ENCODE results near the gene ITPR1. TPM values are rescaled to one million over a fixed set of nuclear protein-coding genes. Genes with fewer than 3 reads are reported as not detected.

ITPR1 gene
- total and polyA plus RNA-seq, 4 experiments from 2014 or later: 6.1 to 72.8 (median 44.2) TPM

GRCh38 chr3:4532535-4533112 is 39.5 kb downstream of the ITPR1 start:
- no peaks in the 10 kb centered on the region for H3K4me1 ChIP-seq (ENCODE audit: insufficient read depth, low read length)
- no peak overlapping the region for H3K4me3 ChIP-seq (ENCODE audit: low read length in 2 of 2)
- CTCF ChIA-PET (ENCODE audit: partially characterized antibody): no interaction called here
- DNase-seq: no peak
- no peaks in the 10 kb centered on the region for H3K9me3 ChIP-seq (ENCODE audit: control insufficient read depth in 1 of 2, low read length in 2 of 2)
- no peaks in the 10 kb centered on the region for H3K27me3 ChIP-seq (ENCODE audit: insufficient read depth, low read length)
- H3K27ac Mint-ChIP-seq: no peak overlapping the region
- H3K27me3 Mint-ChIP-seq: no peaks in the 10 kb centered on the region
- H3K27ac ChIP-seq (ENCODE audit: low read depth, low read length): no peak overlapping the region
- H3K4me3 Mint-ChIP-seq: no peak overlapping the region
- peaks cover 8 to 51% (median 13%) of the 10 kb centered on the region in 4 donors for H3K4me1 Mint-ChIP-seq
- intact Hi-C loops (cut with micrococcal nuclease): no loop called here
- H3K9me3 Mint-ChIP-seq: peaks cover 0 to 8% (median 3%) of the 10 kb centered on the region in 8 donors
- H3K36me3 Mint-ChIP-seq: peaks cover 8 to 24% of the 10 kb centered on the region in 2 donors
- H3K36me3 ChIP-seq (ENCODE audit: insufficient read depth, low read length): no peaks in the 10 kb centered on the region
- POLR2A ChIA-PET (ENCODE audit: partially characterized antibody): interaction anchor here (1.1 kb wide), 1 partner anchor 40 kb away, joined by 3 read pairs; the partner anchor contains the start of gene ITPR1

GRCh38 chr3:4533489-4534443 is 40.6 kb downstream of the ITPR1 start:
- Mint-ChIP-seq H3K4me1 (peaks cover 6 to 49% (median 14%) of the 10 kb centered on the region in 4 donors), H3K9me3 (peaks cover 0 to 8% (median 5%) of the 10 kb centered on the region in 8 donors), H3K27me3 (no peaks in the 10 kb centered on the region), H3K4me3 (no peak overlapping the region), H3K36me3 (peaks cover 8 to 35% of the 10 kb centered on the region in 2 donors), H3K27ac (peak overlapping the region in 1 of 7 donors; percentile 69)
- Histone ChIP-seq H3K9me3 (ENCODE audit: control insufficient read depth in 1 of 2, low read length in 2 of 2) (no peaks in the 10 kb centered on the region), H3K27me3 (ENCODE audit: insufficient read depth, low read length) (no peaks in the 10 kb centered on the region), H3K27ac (ENCODE audit: low read depth, low read length) (no peak overlapping the region), H3K36me3 (ENCODE audit: insufficient read depth, low read length) (no peaks in the 10 kb centered on the region), H3K4me1 (ENCODE audit: insufficient read depth, low read length) (no peaks in the 10 kb centered on the region), H3K4me3 (ENCODE audit: low read length in 2 of 2) (no peak overlapping the region)
- CTCF ChIA-PET (ENCODE audit: partially characterized antibody): interaction anchor here (1.4 kb wide), 1 partner anchor 10 kb away, joined by 3 read pairs; no protein-coding TSS in a partner anchor
- intact Hi-C loops (cut with micrococcal nuclease): no loop called here
- no peak for DNase-seq
- POLR2A ChIA-PET (ENCODE audit: partially characterized antibody): interaction anchor here (1.1 kb wide), 1 partner anchor 41 kb away, joined by 3 read pairs; the partner anchor contains the start of gene ITPR1

GRCh38 chr3:4534906-4535305 is 41.8 kb downstream of the ITPR1 start:
- ChIA-PET POLR2A (ENCODE audit: partially characterized antibody) (interaction anchor here (0.6 kb wide), 1 partner anchor 23 kb away, joined by 3 read pairs; no protein-coding TSS in a partner anchor), CTCF (ENCODE audit: partially characterized antibody) (interaction anchor here (1.3 to 1.4 kb wide), 2 partner anchors 9 to 19 kb away, joined by 3 read pairs; no protein-coding TSS in a partner anchor)
- Histone ChIP-seq H3K4me3 (ENCODE audit: low read length in 2 of 2) (no peak overlapping the region), H3K4me1 (ENCODE audit: insufficient read depth, low read length) (no peaks in the 10 kb centered on the region), H3K9me3 (ENCODE audit: control insufficient read depth in 1 of 2, low read length in 2 of 2) (no peaks in the 10 kb centered on the region), H3K36me3 (ENCODE audit: insufficient read depth, low read length) (no peaks in the 10 kb centered on the region), H3K27me3 (ENCODE audit: insufficient read depth, low read length) (no peaks in the 10 kb centered on the region), H3K27ac (ENCODE audit: low read depth, low read length) (no peak overlapping the region)
- peaks cover 6 to 49% (median 14%) of the 10 kb centered on the region in 4 donors for H3K4me1 Mint-ChIP-seq
- H3K27ac Mint-ChIP-seq: no peak overlapping the region
- H3K36me3 Mint-ChIP-seq: peaks cover 11 to 36% of the 10 kb centered on the region in 2 donors
- no peaks in the 10 kb centered on the region for H3K27me3 Mint-ChIP-seq
- no peak overlapping the region for H3K4me3 Mint-ChIP-seq
- DNase-seq: no peak
- intact Hi-C loops (cut with micrococcal nuclease): no loop called here
- H3K9me3 Mint-ChIP-seq: peaks cover 0 to 8% (median 5%) of the 10 kb centered on the region in 8 donors

GRCh38 chr3:4536260-4536659 is 43.1 kb downstream of the ITPR1 start:
- Mint-ChIP-seq H3K27me3 (no peaks in the 10 kb centered on the region), H3K27ac (no peak overlapping the region), H3K4me3 (no peak overlapping the region), H3K9me3 (peaks cover 0 to 8% (median 5%) of the 10 kb centered on the region in 8 donors), H3K4me1 (peaks cover 6 to 41% (median 7%) of the 10 kb centered on the region in 4 donors), H3K36me3 (peaks cover 11 to 33% of the 10 kb centered on the region in 2 donors)
- no peaks in the 10 kb centered on the region for H3K27me3 ChIP-seq (ENCODE audit: insufficient read depth, low read length)
- H3K9me3 ChIP-seq (ENCODE audit: control insufficient read depth in 1 of 2, low read length in 2 of 2): no peaks in the 10 kb centered on the region
- CTCF ChIA-PET (ENCODE audit: partially characterized antibody): interaction anchor here (1.0 to 1.3 kb wide), 3 partner anchors 17 to 97 kb away, joined by 3 to 4 read pairs (median 3); no protein-coding TSS in a partner anchor
- DNase-seq: no peak
- H3K36me3 ChIP-seq (ENCODE audit: insufficient read depth, low read length): no peaks in the 10 kb centered on the region
- no peak overlapping the region for H3K27ac ChIP-seq (ENCODE audit: low read depth, low read length)
- no peaks in the 10 kb centered on the region for H3K4me1 ChIP-seq (ENCODE audit: insufficient read depth, low read length)
- H3K4me3 ChIP-seq (ENCODE audit: low read length in 2 of 2): no peak overlapping the region
- POLR2A ChIA-PET (ENCODE audit: partially characterized antibody): interaction anchor here (0.6 kb wide), 1 partner anchor 185 kb away, joined by 3 read pairs; no protein-coding TSS in a partner anchor
- intact Hi-C loops (cut with micrococcal nuclease): no loop called here

- Histone ChIP-seq H3K4me3 (ENCODE audit: low read length in 2 of 2) (no peak overlapping the region), H3K27ac (ENCODE audit: low read depth, low read length) (no peak overlapping the region), H3K36me3 (ENCODE audit: insufficient read depth, low read length) (no peaks in the 10 kb centered on the region), H3K4me1 (ENCODE audit: insufficient read depth, low read length) (no peaks in the 10 kb centered on the region), H3K9me3 (ENCODE audit: control insufficient read depth in 1 of 2, low read length in 2 of 2) (no peaks in the 10 kb centered on the region), H3K27me3 (ENCODE audit: insufficient read depth, low read length) (no peaks in the 10 kb centered on the region)
- H3K4me1 Mint-ChIP-seq: peaks cover 0 to 21% (median 3%) of the 10 kb centered on the region in 4 donors
- POLR2A ChIA-PET (ENCODE audit: partially characterized antibody): interaction anchor here (0.7 kb wide), 1 partner anchor 47 kb away, joined by 3 read pairs; the partner anchor contains the start of gene ITPR1
- H3K36me3 Mint-ChIP-seq: peaks cover 13 to 36% of the 10 kb centered on the region in 2 donors
- DNase-seq: no peak
- H3K4me3 Mint-ChIP-seq: no peak overlapping the region
- H3K27ac Mint-ChIP-seq: no peak overlapping the region
- CTCF ChIA-PET (ENCODE audit: partially characterized antibody): no interaction called here
- intact Hi-C loops (cut with micrococcal nuclease): no loop called here
- peaks cover 0 to 8% (median 6%) of the 10 kb centered on the region in 8 donors for H3K9me3 Mint-ChIP-seq
- no peaks in the 10 kb centered on the region for H3K27me3 Mint-ChIP-seq
These were observed 47.1 kb downstream of the ITPR1 start for GRCh38 chr3:4540267-4540666.

- CTCF ChIA-PET (ENCODE audit: partially characterized antibody): no interaction called here
- H3K36me3 ChIP-seq (ENCODE audit: insufficient read depth, low read length): no peaks in the 10 kb centered on the region
- H3K9me3 ChIP-seq (ENCODE audit: control insufficient read depth in 1 of 2, low read length in 2 of 2): no peaks in the 10 kb centered on the region
- DNase-seq: no peak
- H3K27ac ChIP-seq (ENCODE audit: low read depth, low read length): no peak overlapping the region
- no peak overlapping the region for H3K4me3 ChIP-seq (ENCODE audit: low read length in 2 of 2)
- peaks cover 6 to 10% of the 10 kb centered on the region in 2 donors for H3K36me3 Mint-ChIP-seq
- H3K27me3 Mint-ChIP-seq: no peaks in the 10 kb centered on the region
- no peaks in the 10 kb centered on the region for H3K27me3 ChIP-seq (ENCODE audit: insufficient read depth, low read length)
- H3K4me3 Mint-ChIP-seq: no peak overlapping the region
- H3K4me1 Mint-ChIP-seq: peaks cover 0 to 16% (median 4%) of the 10 kb centered on the region in 4 donors
- peaks cover 0 to 4% (median under 1%) of the 10 kb centered on the region in 8 donors for H3K9me3 Mint-ChIP-seq
- POLR2A ChIA-PET (ENCODE audit: partially characterized antibody): interaction anchor here (0.9 kb wide), 1 partner anchor 24 kb away, joined by 4 read pairs; no protein-coding TSS in a partner anchor
- H3K27ac Mint-ChIP-seq: no peak overlapping the region
- no peaks in the 10 kb centered on the region for H3K4me1 ChIP-seq (ENCODE audit: insufficient read depth, low read length)
- intact Hi-C loops (cut with micrococcal nuclease): no loop called here
These were observed 50.0 kb downstream of the ITPR1 start for GRCh38 chr3:4543110-4543509.
